K562 (cell line): ENCODE results near the gene SIGLEC1. TPM values are rescaled to one million over a fixed set of nuclear protein-coding genes. Genes with fewer than 3 reads are reported as not detected.

Experiments used
- ATAC-seq: fragments of 200-7000 bp; cut with Tn5 transposase; 3 replicates; pipeline ENCODE4 v1.9.1; 2020; ENCODE audit warnings: moderate library complexity
- BruUV-seq: library from RNA; stranded (reverse); fragments of 400-500 nt; replicated peaks from 2 replicates; lab custom pipeline; 2021; lab: Mats Ljungman, UMichigan
- CTCF ChIA-PET: fragments of 300-600 bp; formaldehyde crosslinking; extraction: SDS; loops from one replicate; lab custom pipeline; 2021; ENCODE audit warnings: low intra/inter-chr PET ratio; lab: Yijun Ruan, JAX
- POLR2A ChIA-PET: fragments of 300-600, 350-650 bp; sonication (Branson Sonifier 250); formaldehyde crosslinking; extraction: SDS; loops from one replicate; lab custom pipeline; 2021; ENCODE audit warnings: antibody characterized with exemption, inconsistent platforms; lab: Yijun Ruan, JAX
- DNase-seq, 4 experiments: peaks; one replicate each; pipeline versions ENCODE4 v3.0.0 to v3.0.0-alpha.2; 2011 to 2018; ENCODE audit warnings: low spot score in 3 of 4, mixed read lengths in 3 of 4; ENCODE audit errors: extremely low read depth in 1 of 4
- FAIRE-seq: peaks from 2 replicates; lab custom pipeline; 2011; peaks lifted over from hg19 to GRCh38; lab: Jason Lieb, UNC
- H2AFZ ChIP-seq: 2 replicates; pipeline ENCODE4 v1.6.0; 2011; ENCODE audit warnings: low read depth, low read length, control low read depth, inconsistent platforms
- H3K27ac ChIP-seq: fragments of 200-600 bp; 3 replicates; pipeline ENCODE4 v1.8.0; 2011; ENCODE audit warnings: low read depth, mild to moderate bottlenecking, control low read depth, inconsistent platforms, low read length, moderate library complexity, mixed read lengths; ENCODE audit errors: extremely low read depth
- H3K27me3 ChIP-seq, 2 experiments: fragments of 300-600 bp in 1 of 2; 2 replicates in 1 of 2; 3 replicates in 1 of 2; pipeline versions ENCODE4 v1.6.0 to v1.8.0; 2011; ENCODE audit warnings: inconsistent platforms in 2 of 2, low read length in 2 of 2, mild to moderate bottlenecking in 1 of 2, mixed read lengths in 1 of 2, moderate library complexity in 1 of 2; ENCODE audit not compliant: control insufficient read depth in 2 of 2, insufficient read depth in 2 of 2
- H3K36me3 ChIP-seq: fragments of 300-600 bp; 3 replicates; pipeline ENCODE4 v1.8.0; 2011; ENCODE audit warnings: mild to moderate bottlenecking, low read length, inconsistent platforms; ENCODE audit not compliant: control insufficient read depth, insufficient read depth
- H3K4me1 ChIP-seq, 2 experiments: fragments of 200-600 bp in 1 of 2; replicated peaks in 1 of 2; 2 replicates in 1 of 2; 3 replicates in 1 of 2; pipeline versions ENCODE4 v1.5.1 to v1.8.0; 2011; ENCODE audit warnings: inconsistent platforms in 2 of 2, low read length in 2 of 2, mild to moderate bottlenecking in 1 of 2, mixed read lengths in 1 of 2, moderate library complexity in 1 of 2; ENCODE audit not compliant: control insufficient read depth in 2 of 2, insufficient read depth in 2 of 2
- H3K4me2 ChIP-seq: 2 replicates; pipeline ENCODE4 v1.6.1; 2011; ENCODE audit warnings: low read length, control low read depth, inconsistent platforms, mixed read lengths; ENCODE audit not compliant: insufficient read depth
- H3K4me3 ChIP-seq: fragments of 200-600 bp; sonication (generic), shearing (Covaris generic); 2 replicates; pipeline ENCODE4 v1.5.1; 2016; ENCODE audit warnings: control low read depth, inconsistent platforms
- H3K79me2 ChIP-seq: fragments of 200-600 bp; 3 replicates; pipeline ENCODE4 v1.8.0; 2011; ENCODE audit warnings: low read length, inconsistent platforms; ENCODE audit not compliant: control insufficient read depth, insufficient read depth
- H3K9ac ChIP-seq, 2 experiments: 2 replicates each; pipeline versions ENCODE4 v1.6.0 to v1.6.1; 2011; ENCODE audit warnings: low read depth in 2 of 2, low read length in 2 of 2, control low read depth in 1 of 2, inconsistent platforms in 1 of 2, mild to moderate bottlenecking in 1 of 2, mixed read lengths in 1 of 2; ENCODE audit not compliant: insufficient read depth in 1 of 2
- H3K9me1 ChIP-seq: one replicate; pipeline ENCODE4 v1.6.0; 2011; ENCODE audit warnings: inconsistent platforms, mild to moderate bottlenecking, low read length, moderate library complexity; ENCODE audit not compliant: control insufficient read depth, insufficient read depth
- H3K9me3 ChIP-seq: replicated peaks from 2 replicates; pipeline ENCODE4 v1.5.1; 2011; ENCODE audit warnings: low read depth, low read length, inconsistent platforms; ENCODE audit not compliant: control insufficient read depth, insufficient read depth
- H4K20me1 ChIP-seq: replicated peaks from 2 replicates; pipeline ENCODE4 v1.6.1; 2011; ENCODE audit warnings: low read length, inconsistent platforms, mixed read lengths; ENCODE audit not compliant: control insufficient read depth, insufficient read depth
- BACH1 ChIP-seq: fragments of 200-800 bp; sonication (Bioruptor generic); IDR thresholded peaks from 2 replicates; pipeline ENCODE4 v1.6.1; 2016; ENCODE audit warnings: missing genetic modification characterization, missing compliant biosample characterization
- CBX1 ChIP-seq: sonication (generic); IDR thresholded peaks from 2 replicates; pipeline ENCODE4 v1.6.1; 2016; ENCODE audit warnings: antibody characterized with exemption, low read depth, mild to moderate bottlenecking
- MEIS2 ChIP-seq: fragments of 450-650 bp; IDR thresholded peaks from 2 replicates; pipeline ENCODE4 v1.6.1; 2014; ENCODE audit warnings: mild to moderate bottlenecking; ENCODE audit not compliant: partially characterized antibody
- NFIC ChIP-seq: fragments of 450-650 bp; IDR thresholded peaks from 2 replicates; pipeline ENCODE4 v1.6.1; 2017; ENCODE audit warnings: mild to moderate bottlenecking, inconsistent platforms
- RUNX1 ChIP-seq: sonication (generic); IDR thresholded peaks from 2 replicates; pipeline ENCODE4 v1.6.1; 2016; ENCODE audit warnings: antibody characterized with exemption, low read depth
- TFAP4 ChIP-seq: sonication (generic); formaldehyde crosslinking; IDR thresholded peaks from 2 replicates; pipeline ENCODE4 v1.8.0; 2022; ENCODE audit warnings: missing genetic modification reagents, mild to moderate bottlenecking, moderate library complexity, borderline replicate concordance
- ZFP30 ChIP-seq: fragments of 250-450 bp; sonication (Bioruptor Pico); IDR thresholded peaks from 2 replicates; pipeline ENCODE4 v1.8.0; 2022; ENCODE audit warnings: moderate library complexity, mild to moderate bottlenecking, inconsistent platforms, borderline replicate concordance
- ZFP91 ChIP-seq: sonication (generic); formaldehyde crosslinking; IDR thresholded peaks from 2 replicates; pipeline ENCODE4 v1.8.0; 2022; ENCODE audit warnings: mild to moderate bottlenecking, missing genetic modification reagents
- ZNF143 ChIP-seq: sonication (generic); formaldehyde crosslinking; IDR thresholded peaks from 2 replicates; pipeline ENCODE4 v1.9.0; 2022; ENCODE audit warnings: mild to moderate bottlenecking, missing genetic modification reagents
- ZNF274 ChIP-seq: IDR thresholded peaks from 2 replicates; pipeline ENCODE4 v1.6.1; 2011; ENCODE audit warnings: low read depth, mild to moderate bottlenecking, low read length, moderate library complexity, borderline replicate concordance
- ZNF347 ChIP-seq: fragments of 450-650 bp; formaldehyde crosslinking; IDR thresholded peaks from 2 replicates; pipeline ENCODE4 v1.4.0; 2020; ENCODE audit warnings: low read depth, mild to moderate bottlenecking, moderate library complexity
- ZNF584 ChIP-seq: fragments of 200-800 bp; sonication (Bioruptor generic); IDR thresholded peaks from 2 replicates; pipeline ENCODE4 v1.6.1; 2016; ENCODE audit warnings: low read depth, mild to moderate bottlenecking, missing genetic modification characterization, missing compliant biosample characterization
- ZNF695 ChIP-seq: fragments of 450-650 bp; formaldehyde crosslinking; IDR thresholded peaks from 2 replicates; pipeline ENCODE4 v1.4.0; 2020; ENCODE audit warnings: mild to moderate bottlenecking, moderate library complexity
- WGBS: fragments of 100-300 bp; shearing (Covaris generic); methylation state at CpG from one replicate; pipeline ENCODE4 v1.1.6; 2016; ENCODE audit warnings: low coverage, mixed read lengths; ENCODE audit not compliant: insufficient coverage; ENCODE audit errors: missing lambda C conversion rate; 5-methylcytosine and 5-hydroxymethylcytosine counted together
- in situ Hi-C: fragments of 300-500 bp; cut with MboI; formaldehyde crosslinking; loops from 4 replicates; pipeline ENCODE4 v1.15.0; 2018; ENCODE audit warnings: inconsistent platforms, mixed read lengths
- intact Hi-C: fragments of 100-400 bp; cut with micrococcal nuclease; formaldehyde crosslinking; loops from 2 replicates; pipeline ENCODE4 v1.14.2; 2022
- polyA plus RNA-seq, 8 experiments: library from polyadenylated mRNA; depleted of rRNA in 4 of 8; stranded (reverse) in 5 of 8; unstranded in 3 of 8; fragments of >200 nt; fragmentation: Nextera tagmentation in 2 of 8; fragmentation: Illumina TruSeq in 1 of 8; extraction: Ambion mirVana in 2 of 8; extraction: Trizol in 1 of 8; gene quantifications; 2 replicates each; pipeline versions ENCODE4 v1.2.1 to v1.2.3, GENCODE V29; 2011 to 2014; ENCODE audit warnings: inconsistent platforms in 1 of 8, missing spikeins in 1 of 8
- total RNA-seq, 7 experiments: library from RNA; depleted of rRNA in 6 of 7; stranded (reverse); fragments of >200 nt in 6 of 7; fragmentation: Illumina TruSeq in 2 of 7; extraction: Trizol in 2 of 7; gene quantifications; 2 replicates each; pipeline versions ENCODE4 v1.2.1 to v1.2.3, GENCODE V29; 2011 to 2021; ENCODE audit warnings: low replicate concordance in 1 of 7

The SIGLEC1 gene
- total and polyA plus RNA-seq, 9 of the 15 experiments (the other 6 are each of a cell fraction or from before 2014, with no cell fraction given), result 0.05 to 0.07 TPM; not detected in 7

GRCh38 chr20:3670511-3670910 is 41.9 kb downstream of the SIGLEC1 start:
- Histone ChIP-seq H3K79me2 (no peaks in the 10 kb centered on the region), H3K27me3 (peaks cover 2 to 43% of the 10 kb centered on the region in 2 experiments; a peak in 3 of 5 replicates), H3K4me2 (no peak overlapping the region), H3K27ac (no peak overlapping the region), H2AFZ (no peak overlapping the region), H3K36me3 (no peaks in the 10 kb centered on the region), H3K9me1 (no peaks in the 10 kb centered on the region), H3K4me1 (peaks cover 0 to 30% of the 10 kb centered on the region in 2 experiments; a peak in 4 of 5 replicates), H3K4me3 (no peak overlapping the region), H4K20me1 (0 out of 2 replicates have a peak, but pooled peaks cover 6% of the 10 kb centered on the region), H3K9ac (no peak overlapping the region), H3K9me3 (no peaks in the 10 kb centered on the region)
- TF ChIP-seq BACH1 (tag) (no peak), RUNX1 (no peak), ZFP30 (no peak), ZNF347 (no peak), ZNF143 (CRISPR knock-in tag) (no peak), ZNF274 (no peak), MEIS2 (peak; percentile 13), NFIC (peak; percentile 82), CBX1 (no peak), TFAP4 (CRISPR knock-in tag) (peak; percentile 29; the same call in 1 of the 2 replicates), ZNF584 (CRISPR knock-in tag) (no peak), ZNF695 (CRISPR knock-in tag) (no peak), ZFP91 (CRISPR knock-in tag) (no peak)
- CTCF ChIA-PET, result no interaction called here
- 0% methylated on average over 5 of the region's 6 CpGs for WGBS
- FAIRE-seq, result no peak
- in situ Hi-C loops, result no loop called here
- peak; percentile 33 for ATAC-seq
- no peak for DNase-seq
- intact Hi-C loops, result loop anchor here (10.0 kb wide), 1 partner anchor 114 kb away; the partner anchor contains the start of genes CENPB and SPEF1
- POLR2A ChIA-PET, result interaction anchor here (0.6 kb wide), 1 partner anchor 58 kb away, joined by 7 read pairs; no protein-coding TSS in a partner anchor
- BruUV-seq, result no TSS peak
